KOPT-K1 (cell line): ENCODE data around the gene KIAA0513.
"Not testable (repeated sequence)": the region's sequence is repeated elsewhere in the genome, so short reads cannot be mapped to it uniquely, and the experiment has no call there.

Experiments
- H3K27ac ChIP-seq: fragments of 200-600 bp; sonication (generic); 2 replicates; pipeline ENCODE4 v1.5.1; 2016; ENCODE audit warnings: antibody characterized with exemption, mild to moderate bottlenecking, low read depth, low read length; ENCODE audit not compliant: poor library complexity, severe bottlenecking
- H3K36me3 ChIP-seq: fragments of 200-600 bp; sonication (generic); 2 replicates; pipeline ENCODE4 v1.5.1; 2017; ENCODE audit warnings: antibody characterized with exemption, mild to moderate bottlenecking, low read length, moderate library complexity; ENCODE audit not compliant: insufficient read depth
- H3K9me3 ChIP-seq: fragments of 200-600 bp; sonication (generic); 2 replicates; pipeline ENCODE4 v1.5.1; 2017; ENCODE audit warnings: antibody characterized with exemption, low read length, mild to moderate bottlenecking; ENCODE audit not compliant: insufficient read depth, poor library complexity, severe bottlenecking

The KIAA0513 gene

DNA sequence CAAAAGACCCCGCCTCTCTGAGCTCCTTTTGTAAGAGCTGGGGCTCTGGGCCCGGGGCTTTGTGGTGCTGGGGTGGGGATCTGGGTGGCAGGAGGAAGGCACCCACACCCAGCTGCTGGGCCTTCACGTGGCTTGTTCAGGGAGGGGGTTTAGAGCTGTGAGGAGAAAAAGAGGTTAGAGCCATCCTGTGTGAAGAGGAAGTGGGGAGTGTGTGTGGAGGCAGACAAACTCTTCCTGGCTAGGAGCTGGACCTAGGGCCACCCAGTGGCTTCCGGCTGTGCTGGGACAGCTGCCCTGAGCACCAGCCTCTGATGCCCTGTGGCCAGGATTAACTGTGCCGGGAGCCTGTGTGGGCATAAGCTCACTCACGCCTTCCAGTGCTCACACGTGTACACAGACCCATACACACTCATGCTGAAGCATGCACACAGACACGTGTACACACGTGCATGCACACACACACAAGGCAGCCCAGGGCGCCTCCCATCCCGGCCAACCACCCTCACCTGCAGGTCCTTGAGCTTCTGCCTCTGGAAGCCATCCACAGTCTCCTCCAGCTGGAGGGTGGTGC, 77.3 kb downstream of the KIAA0513 start:
- H3K9me3 ChIP-seq = no peaks in the 10 kb centered on the region

DNA sequence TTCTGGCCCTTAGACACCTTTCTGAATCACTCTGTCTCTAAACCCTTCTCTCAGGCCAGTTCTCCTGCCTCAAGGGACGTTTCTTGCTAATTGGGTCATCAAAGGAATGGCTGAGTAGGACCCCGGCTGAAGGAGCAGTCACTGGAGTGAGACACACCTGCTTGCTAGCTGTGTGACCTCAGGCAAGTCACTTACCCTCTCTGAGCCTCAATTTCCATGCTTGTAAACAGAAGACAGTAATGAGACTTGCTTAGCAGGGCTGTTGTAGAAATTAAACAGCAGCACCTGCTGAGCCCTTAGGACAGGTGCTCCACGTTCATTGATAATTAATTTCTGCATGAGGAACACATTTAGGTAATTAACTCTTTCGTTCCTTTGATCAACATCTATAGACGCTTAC, 77.9 kb downstream of the KIAA0513 start:
- H3K27ac ChIP-seq = no peak overlapping the region
- H3K36me3 ChIP-seq = no peaks in the 10 kb centered on the region
- no peaks in the 10 kb centered on the region for H3K9me3 ChIP-seq

More for the DNA sequence above, 77.3 kb downstream of the KIAA0513 start:
- Histone ChIP-seq H3K27ac (no peak overlapping the region), H3K36me3 (no peaks in the 10 kb centered on the region)

DNA sequence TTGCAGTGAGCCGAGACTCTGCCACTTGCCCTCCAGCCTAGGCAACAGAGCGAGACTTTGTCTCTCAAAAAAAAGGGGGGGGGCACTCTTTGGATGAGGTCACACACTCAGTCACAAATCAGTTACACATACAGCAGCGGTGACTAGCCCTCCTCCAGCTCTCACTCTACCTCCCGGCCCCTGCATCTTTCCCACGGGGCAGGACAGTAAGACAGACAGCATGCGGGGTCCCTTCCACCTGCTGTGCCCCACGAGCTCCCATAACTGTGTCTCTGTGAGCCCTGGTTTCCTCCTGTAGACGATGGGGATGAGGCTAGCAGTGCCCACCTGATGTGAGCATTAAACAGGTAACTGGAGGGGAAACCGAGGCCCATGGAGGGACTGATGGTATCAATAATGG, 79.5 kb downstream of the KIAA0513 start:
- H3K36me3 ChIP-seq = no peaks in the 10 kb centered on the region
- no peak overlapping the region for H3K27ac ChIP-seq
- no peaks in the 10 kb centered on the region for H3K9me3 ChIP-seq

DNA sequence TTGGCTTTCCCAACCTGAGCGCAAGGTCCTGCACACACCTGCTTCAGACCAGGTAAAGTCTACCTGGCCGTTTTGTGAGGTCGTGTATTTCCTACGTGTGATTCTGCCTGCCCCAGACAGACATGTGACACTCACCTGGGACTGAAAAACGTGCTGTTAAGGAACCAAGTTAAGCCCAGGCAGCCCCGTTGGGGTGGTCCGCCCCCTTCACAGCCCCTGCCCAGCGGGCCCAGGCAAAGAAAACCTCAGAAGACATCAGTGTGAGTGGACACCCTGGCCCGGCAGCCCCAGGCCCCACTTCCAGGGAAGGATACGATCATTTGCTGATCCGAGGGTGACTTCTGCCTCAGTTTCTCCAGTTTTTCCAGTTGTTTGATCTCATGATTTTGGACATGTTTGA, 79.9 kb downstream of the KIAA0513 start:
- Histone ChIP-seq H3K27ac (no peak overlapping the region), H3K36me3 (no peaks in the 10 kb centered on the region), H3K9me3 (no peaks in the 10 kb centered on the region)

DNA sequence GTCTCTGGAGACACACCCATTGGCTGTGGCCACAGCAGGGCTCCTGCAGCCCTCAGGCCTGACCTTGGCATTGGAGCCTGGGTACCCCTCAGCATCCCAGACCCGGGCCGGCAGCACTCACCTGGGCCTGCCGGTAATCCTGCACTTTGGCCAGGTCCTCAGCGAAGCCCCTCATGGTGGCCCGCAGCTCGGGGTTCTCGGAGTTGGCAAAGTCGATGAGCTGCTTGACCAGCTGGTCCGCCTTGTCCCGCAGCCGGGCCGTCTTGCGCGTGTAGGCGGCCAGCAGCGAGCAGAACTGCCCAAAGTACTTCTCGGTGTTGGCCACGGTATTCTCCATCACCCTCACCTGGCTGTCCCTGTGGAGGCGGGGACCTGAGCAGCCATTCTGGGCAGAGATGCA, 82.5 kb downstream of the KIAA0513 start:
- Histone ChIP-seq H3K9me3 (no peaks in the 10 kb centered on the region), H3K27ac (no peak overlapping the region), H3K36me3 (no peaks in the 10 kb centered on the region)

DNA sequence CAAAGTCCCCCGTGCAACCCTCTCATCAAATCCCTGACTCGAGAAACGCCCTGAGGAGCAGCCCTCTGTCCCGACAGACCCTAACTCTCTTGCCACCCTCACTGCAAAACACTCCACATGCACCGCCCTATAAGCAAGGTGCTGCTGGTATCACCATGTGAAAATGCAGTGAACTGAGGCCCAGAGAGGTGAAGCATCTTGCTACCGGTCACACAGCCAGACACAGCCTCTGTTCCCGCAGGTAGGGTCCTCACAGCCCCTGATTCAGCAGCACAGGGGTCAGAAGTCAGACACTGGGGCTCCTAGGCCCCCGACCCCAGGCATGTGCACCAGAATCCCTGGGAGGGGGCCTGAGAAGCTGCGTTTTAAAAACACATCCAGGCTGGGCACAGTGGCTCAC, 83.6 kb downstream of the KIAA0513 start:
- Histone ChIP-seq H3K9me3 (no peaks in the 10 kb centered on the region), H3K36me3 (no peaks in the 10 kb centered on the region), H3K27ac (no peak overlapping the region)

DNA sequence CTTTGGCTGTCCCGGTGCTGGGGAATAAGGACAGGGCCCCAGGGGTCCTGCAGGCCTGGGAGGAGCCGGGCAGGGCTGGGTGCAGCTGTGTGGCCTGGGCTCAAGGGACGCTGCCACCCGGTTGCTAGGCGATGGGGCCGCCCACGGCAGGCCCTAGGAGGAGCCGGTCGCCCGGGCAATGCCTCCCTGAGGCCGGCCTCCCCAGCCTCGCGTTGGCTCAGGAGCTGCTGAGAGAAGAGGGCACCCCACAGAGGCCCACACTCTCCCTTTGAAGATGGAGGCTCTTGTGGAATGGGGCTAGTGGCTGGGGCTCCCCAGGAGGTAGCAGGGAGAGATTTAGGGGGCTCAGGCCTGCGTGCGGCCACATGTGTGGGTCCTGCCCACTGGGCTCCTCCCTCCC, 84.8 kb downstream of the KIAA0513 start, which contains the start of gene CIBAR2:
Gene CIBAR2 (minus strand): TSS at position 109 of the 400 bp plus-strand sequence. CDS start 120 bp downstream, outside the sequence.
- Histone ChIP-seq H3K9me3 (no peaks in the 10 kb centered on the region), H3K36me3 (no peaks in the 10 kb centered on the region), H3K27ac (no peak within 1 kb of the TSS)

DNA sequence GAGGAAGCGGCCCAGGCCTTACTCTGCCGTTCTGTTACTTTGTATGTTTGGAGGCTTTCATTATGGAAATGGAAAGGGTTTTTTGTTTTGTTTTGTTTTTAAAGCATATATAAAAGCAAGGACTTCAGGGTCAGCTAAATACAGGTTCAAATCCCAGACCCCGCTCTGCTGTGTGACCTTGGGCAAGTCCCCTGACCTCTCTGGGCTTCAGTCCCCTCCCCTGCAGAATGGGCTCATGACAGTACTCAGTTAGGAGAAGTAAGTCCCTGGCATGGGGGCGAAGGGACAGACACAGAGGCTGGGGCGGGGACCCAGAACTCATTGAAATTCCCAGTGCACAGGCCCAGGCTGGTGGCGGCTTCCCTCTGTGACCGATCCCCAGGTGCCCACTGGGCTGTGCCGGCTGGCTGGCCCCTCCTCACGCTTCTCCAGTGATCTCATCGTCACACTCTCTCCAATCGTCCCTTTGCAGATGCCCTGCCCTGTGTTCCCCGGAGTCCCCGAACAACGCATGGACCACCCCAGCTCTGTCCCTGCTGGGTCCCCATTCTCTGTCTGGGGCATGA, 85.7 kb downstream of the KIAA0513 start:
- H3K9me3 ChIP-seq = peaks cover 4% of the 10 kb centered on the region

DNA sequence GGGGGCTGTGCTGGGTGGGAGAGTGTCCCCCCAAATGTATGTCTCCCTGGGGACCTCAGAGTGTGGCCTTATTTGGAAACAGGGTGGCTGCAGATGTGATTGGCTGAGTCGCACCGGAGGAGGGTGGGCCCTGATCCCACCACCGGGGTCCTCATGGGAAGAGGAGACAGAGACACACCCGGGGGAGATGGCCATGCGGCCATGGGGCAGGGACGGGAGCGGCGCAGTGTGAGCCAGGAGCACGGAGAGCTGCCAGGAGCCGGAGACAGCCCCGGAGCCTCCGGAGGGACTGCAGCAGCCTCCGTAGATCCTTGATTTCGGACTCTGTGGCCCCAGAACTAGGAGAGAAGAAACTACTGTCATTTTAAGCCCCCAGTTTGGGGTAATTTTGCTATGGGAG, 86.3 kb downstream of the KIAA0513 start:
- no peak overlapping the region for H3K27ac ChIP-seq
- H3K36me3 ChIP-seq = no peaks in the 10 kb centered on the region
- peaks cover 5% of the 10 kb centered on the region for H3K9me3 ChIP-seq

More for the DNA sequence above, 85.7 kb downstream of the KIAA0513 start:
- Histone ChIP-seq H3K27ac (no peak overlapping the region), H3K36me3 (no peaks in the 10 kb centered on the region)

DNA sequence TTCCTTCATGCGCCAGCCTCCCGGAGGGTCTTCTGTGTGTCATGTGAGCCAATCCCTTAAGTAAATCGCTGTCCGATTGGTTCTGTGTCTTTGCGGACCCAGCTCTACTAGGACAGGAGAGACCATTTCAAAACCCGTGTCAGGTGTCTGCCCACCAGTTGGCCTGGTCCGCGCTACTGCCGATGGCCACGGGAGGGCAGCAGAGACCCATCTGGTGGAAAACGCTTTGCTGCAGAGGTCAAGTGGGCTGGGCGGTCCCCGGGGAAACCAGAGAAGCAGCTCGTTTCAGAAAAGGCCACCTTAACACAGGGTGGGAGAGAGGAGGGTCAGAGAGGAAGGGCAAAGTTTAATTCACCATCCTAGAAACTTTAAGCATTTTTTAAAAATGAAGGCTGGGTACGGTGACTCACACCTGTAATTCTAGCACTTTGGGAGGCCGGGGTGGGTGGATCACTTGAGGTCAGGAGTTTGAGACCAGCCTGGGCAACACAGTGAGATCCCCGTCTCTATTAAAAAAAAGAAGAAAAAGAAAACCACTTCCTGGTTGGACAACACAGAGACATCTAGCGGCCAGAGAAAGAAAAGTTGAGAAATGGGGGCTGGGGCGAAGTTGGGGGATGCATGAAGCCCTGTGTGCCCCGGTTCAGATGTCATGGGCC, 87.4 kb downstream of the KIAA0513 start:
- no peaks in the 10 kb centered on the region for H3K36me3 ChIP-seq
- peaks cover 5% of the 10 kb centered on the region for H3K9me3 ChIP-seq
- H3K27ac ChIP-seq = no peak overlapping the region

DNA sequence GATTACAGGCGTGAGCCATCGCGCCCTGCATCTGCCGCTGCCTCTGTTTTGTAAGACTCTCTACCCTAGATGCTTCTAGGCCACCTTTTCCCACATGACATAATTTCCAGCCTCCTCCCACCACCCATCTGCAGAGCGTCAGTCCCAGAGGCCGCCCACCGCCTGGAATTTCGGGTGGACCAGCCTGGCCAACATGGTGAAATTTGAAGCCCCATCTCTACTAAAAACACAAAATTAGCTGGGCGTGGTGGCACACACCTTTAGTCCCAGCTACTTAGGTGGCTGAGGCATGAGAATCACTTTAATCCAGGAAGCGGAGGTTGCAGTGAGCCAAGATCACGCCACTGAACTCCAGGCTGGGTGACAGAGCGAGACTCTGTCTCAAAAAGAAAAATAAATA, 89.8 kb downstream of the KIAA0513 start:
- no peak overlapping the region for H3K27ac ChIP-seq
- no peaks in the 10 kb centered on the region for H3K36me3 ChIP-seq
- H3K9me3 ChIP-seq = peaks cover 5% of the 10 kb centered on the region

DNA sequence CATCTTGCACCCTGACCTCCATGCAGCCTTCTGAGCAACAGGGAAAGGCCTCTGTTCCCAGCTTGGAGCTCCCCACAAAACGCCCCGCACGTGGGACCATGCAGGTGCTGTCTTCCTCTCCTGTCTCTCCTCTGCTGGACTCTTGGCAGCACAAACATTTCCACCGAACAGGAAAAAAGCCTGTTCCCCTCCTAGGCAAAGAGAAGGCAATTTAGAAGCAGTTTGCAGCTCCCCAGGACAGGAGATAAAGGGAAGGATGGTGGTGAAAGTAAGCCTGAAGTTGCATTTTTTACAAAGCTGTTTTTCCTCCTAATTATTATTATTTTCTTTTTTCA, 92.4 kb downstream of the KIAA0513 start:
- Histone ChIP-seq H3K36me3 (no peaks in the 10 kb centered on the region), H3K27ac (no peak overlapping the region), H3K9me3 (peaks cover 5% of the 10 kb centered on the region)

DNA sequence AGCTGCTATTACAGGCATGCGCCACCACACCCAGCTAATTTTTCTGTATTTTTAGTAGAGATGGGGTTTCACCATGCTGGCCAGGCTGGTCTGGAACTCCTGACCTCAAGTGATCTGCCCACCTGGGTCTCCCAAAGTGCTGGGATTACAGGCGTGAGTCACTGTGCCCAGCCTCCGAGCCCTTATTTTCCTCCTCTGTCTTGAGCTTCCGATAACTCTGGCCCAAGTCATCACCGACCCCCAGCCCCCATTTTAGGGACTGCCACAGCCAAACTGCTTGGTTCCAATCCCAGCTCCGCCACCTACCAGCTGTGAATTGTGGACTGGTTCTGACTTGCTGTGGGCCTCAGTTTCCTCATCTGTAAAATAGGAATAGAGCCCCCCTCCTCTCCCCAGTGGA, 95.8 kb downstream of the KIAA0513 start:
- H3K9me3 ChIP-seq, H3K36me3 ChIP-seq, H3K27ac ChIP-seq: not testable (repeated sequence)

DNA sequence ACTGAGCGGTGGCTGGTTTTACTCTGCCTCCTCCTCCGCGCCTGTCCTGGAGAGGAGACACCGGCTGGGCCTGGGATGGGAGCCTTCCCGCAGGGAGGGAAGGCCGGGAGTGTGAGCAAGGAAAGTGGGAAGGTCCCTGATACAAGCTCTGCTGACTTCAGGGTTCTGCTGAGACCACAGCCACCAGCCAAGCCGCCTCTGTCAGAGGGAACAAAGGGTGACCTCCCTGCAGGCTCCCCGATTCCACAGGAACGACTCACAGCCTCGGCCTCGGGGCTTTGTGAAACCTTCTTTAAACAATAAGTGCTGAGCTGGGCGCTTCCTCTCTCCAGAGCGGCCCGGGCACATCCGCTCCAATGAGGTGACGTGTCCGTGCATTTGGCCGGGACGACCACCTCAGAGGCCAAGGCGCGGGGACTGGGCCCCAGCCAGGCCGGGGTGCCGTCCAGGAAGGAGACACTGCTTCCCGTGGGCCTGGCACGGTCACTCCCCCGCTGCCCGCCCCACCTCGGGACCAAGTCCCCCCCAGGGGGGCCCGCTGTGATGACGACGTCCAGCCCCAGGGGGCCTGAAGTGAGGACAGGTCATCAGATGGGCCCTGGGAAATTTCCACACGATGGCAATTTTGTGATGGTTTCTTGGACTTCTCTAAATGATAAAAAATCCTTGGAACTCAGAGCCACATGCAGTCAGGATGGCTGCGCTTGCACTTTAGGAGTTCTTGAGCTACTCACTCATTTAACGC, 96.5 kb downstream of the KIAA0513 start:
- no peaks in the 10 kb centered on the region for H3K36me3 ChIP-seq
- no peak overlapping the region for H3K27ac ChIP-seq
- no peaks in the 10 kb centered on the region for H3K9me3 ChIP-seq

DNA sequence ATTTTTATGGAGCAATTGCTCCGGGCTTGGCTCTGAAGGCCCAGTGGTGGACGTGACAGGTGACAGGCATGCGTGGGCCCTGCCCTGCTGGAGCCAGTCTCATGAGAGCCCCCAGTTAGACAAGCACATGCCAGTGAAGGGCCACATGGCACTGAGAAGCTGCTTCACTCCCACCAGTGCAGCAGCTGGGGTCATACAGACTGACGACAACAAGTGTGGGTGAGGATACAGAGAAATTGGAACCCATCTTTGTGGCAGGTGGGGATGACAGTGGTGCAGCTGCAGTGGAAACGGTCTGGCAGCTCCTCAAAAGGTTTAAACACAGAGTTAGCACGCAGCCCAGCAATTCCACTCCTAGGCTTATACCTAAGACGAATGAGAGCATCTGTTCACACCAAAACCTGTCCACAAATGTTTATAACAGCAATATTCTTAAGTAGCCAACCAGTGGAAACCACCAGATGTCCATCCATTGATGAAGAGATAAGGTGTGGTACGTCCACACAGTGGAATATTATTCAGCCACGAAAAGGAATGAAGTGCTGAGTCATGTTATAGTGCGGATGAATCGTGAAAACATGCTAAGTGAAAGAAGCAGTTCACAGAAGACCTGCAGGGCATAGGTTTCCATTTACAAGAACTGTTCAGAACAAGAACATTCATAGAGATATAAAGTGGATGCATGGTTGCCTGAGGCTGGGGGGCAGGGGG, 97.2 kb downstream of the KIAA0513 start:
- no peaks in the 10 kb centered on the region for H3K36me3 ChIP-seq
- no peaks in the 10 kb centered on the region for H3K9me3 ChIP-seq
- no peak overlapping the region for H3K27ac ChIP-seq
